Measurements from ENCODE around the gene CRACDL.

The CRACDL gene

DNA sequence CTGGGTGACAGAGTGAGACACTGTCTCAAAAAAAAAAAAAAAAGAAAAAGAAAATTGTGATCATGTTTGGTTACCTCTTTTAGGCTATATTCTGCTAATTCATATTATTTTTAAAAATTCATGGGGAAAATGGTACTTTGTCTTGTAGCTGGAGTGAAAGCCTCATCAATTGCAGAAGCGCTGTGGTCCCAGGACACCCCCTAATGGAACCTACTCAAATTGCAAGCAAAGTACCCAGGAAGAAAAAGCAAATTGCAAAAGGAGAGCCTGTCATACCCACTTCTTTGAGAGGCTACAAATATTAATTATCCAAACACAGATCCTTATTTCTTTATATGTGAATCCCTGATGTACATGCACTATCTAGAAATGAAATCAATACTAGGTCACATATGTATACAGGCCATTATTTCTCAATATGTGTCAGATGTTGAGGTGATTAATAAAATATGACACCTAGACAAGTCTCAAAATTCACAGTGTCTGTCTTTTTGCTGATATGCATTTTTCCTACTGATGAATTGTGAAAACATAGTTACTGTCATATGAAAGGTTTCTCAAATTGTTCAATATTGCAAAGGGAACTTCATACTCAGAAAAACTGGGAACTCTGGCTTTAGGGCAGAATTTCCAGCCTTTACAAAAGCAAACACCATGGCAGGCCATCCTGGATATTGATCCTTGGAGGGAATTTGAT, 12.6 kb downstream of the CRACDL start:
- CTCF ChIA-PET: no interaction called here
- TF ChIP-seq, protein P1, sequence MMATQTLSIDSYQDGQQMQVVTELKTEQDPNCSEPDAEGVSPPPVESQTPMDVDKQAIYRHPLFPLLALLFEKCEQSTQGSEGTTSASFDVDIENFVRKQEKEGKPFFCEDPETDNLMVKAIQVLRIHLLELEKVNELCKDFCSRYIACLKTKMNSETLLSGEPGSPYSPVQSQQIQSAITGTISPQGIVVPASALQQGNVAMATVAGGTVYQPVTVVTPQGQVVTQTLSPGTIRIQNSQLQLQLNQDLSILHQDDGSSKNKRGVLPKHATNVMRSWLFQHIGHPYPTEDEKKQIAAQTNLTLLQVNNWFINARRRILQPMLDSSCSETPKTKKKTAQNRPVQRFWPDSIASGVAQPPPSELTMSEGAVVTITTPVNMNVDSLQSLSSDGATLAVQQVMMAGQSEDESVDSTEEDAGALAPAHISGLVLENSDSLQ (IDR thresholded peaks at IDR 0.05): no peak
- TF ChIP-seq BHLHE40 (IDR thresholded peaks at IDR 0.05; ENCODE audit: borderline replicate concordance) (no peak), NFRKB (IDR thresholded peaks at IDR 0.05) (no peak), ELF4 (IDR thresholded peaks at IDR 0.05) (no peak), FOXM1 (IDR thresholded peaks at IDR 0.05; ENCODE audit: borderline replicate concordance) (no peak), ARNT (IDR thresholded peaks at IDR 0.05) (no peak), TARDBP (IDR thresholded peaks at IDR 0.05) (no peak), HDGF (IDR thresholded peaks at IDR 0.05; ENCODE audit: borderline replicate concordance) (no peak), SUZ12 (IDR thresholded peaks at IDR 0.05) (no peak), LEF1 (IDR thresholded peaks at IDR 0.05; ENCODE audit: borderline replicate concordance) (no peak), FOXA1 (IDR thresholded peaks at IDR 0.05) (no peak), L3MBTL2 (conservative IDR thresholded peaks at IDR 0.05) (no peak), CTBP1 (IDR thresholded peaks at IDR 0.05; ENCODE audit: borderline replicate concordance) (no peak), SP1 (IDR thresholded peaks at IDR 0.05) (no peak), ZNF384 (IDR thresholded peaks at IDR 0.05) (no peak), FOXK2 (IDR thresholded peaks at IDR 0.05) (no peak)
- no peak for DNase-seq (ENCODE audit: extremely low spot score)
- POLR2A ChIA-PET: no interaction called here

DNA sequence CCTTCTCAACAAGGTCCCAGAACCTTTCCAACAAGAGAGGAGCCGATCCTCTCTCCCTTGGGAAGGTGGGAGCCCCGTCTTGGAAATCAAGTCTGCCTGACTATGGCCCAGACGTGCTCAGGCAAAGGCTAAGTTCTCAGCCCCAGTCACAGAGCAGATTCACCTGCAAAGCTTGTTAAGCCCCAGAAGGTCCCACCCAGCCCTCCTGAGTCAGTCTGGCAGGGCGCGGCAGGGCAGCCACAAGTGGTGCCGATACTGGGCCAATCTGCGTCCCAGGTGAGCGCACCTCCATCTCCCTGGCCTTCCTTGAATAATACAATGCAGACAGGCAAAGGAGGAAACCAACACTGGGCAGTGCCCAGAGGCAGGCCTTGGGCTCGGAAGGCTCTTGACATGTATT, 15.0 kb downstream of the CRACDL start:
- TF ChIP-seq SP1 (IDR thresholded peaks at IDR 0.05) (no peak), HDGF (IDR thresholded peaks at IDR 0.05; ENCODE audit: borderline replicate concordance) (no peak), ZNF384 (IDR thresholded peaks at IDR 0.05) (no peak), FOXA1 (IDR thresholded peaks at IDR 0.05) (no peak), FOXK2 (IDR thresholded peaks at IDR 0.05) (no peak), FOXM1 (IDR thresholded peaks at IDR 0.05; ENCODE audit: borderline replicate concordance) (no peak)
- TF ChIP-seq, protein P1 (IDR thresholded peaks at IDR 0.05): no peak
- ChIA-PET CTCF (no interaction called here), POLR2A (no interaction called here)
- DNase-seq (ENCODE audit: extremely low spot score): no peak

DNA sequence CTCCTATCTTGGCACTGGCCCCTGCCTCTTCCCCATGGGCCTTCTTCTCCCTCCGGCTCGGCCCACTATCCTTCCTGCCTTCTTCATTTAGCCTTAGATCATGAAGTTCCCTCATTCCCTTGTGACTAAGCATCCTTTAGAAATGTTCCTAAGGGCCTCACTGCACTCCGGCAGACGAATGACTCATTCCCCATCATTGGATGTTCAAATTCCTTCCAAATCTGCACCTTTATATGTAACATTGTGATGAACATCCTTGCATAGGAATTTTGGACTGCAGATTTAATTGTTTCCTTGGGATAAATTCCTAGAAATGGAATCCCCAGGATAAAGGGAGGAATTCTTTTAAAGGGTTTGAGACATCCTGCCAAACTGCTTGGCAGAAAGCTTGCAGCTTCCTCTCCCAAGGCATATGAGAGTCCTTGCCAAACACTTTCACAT, 19.0 kb downstream of the CRACDL start:
- no peak for DNase-seq (ENCODE audit: extremely low spot score)
- POLR2A ChIA-PET: no interaction called here
- TF ChIP-seq SUZ12 (IDR thresholded peaks at IDR 0.05): no peak
- TF ChIP-seq FOXK2 (IDR thresholded peaks at IDR 0.05): no peak
- TF ChIP-seq BHLHE40 (IDR thresholded peaks at IDR 0.05; ENCODE audit: borderline replicate concordance): no peak
- no peak for TF ChIP-seq FOXM1 (IDR thresholded peaks at IDR 0.05; ENCODE audit: borderline replicate concordance)
- CTCF ChIA-PET: interaction anchor here (0.6 kb wide), 1 partner anchor 342 kb away, joined by 3 read pairs; no protein-coding TSS in a partner anchor

DNA sequence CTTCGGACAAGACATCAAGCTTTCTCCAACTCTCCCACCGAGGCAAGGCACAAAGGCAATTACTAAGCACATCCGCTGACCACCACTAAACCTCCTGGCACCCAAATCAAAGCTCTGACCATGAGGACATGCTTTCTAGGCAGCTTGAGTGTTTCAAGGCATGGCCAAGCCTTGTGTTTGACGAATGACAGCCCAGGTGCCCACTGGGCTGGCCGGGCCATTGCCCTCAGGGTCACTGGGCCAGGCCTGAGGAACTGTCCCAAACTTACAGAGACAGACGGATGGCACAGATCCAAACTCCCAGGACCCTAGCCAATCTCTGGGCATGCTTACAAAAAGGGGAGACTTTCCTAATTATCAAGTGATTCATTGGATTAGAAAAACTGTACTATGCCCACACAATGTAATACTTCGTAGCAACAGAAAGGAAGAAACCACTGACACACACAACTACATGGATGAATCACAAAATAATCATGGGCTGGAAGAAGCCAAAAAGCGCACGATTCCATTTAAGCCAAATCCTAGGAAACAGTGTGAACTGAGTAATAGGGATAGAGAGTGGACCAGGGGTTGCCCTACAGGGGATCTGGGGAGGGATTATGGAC, 20.2 kb downstream of the CRACDL start:
- TF ChIP-seq FOXA1 (IDR thresholded peaks at IDR 0.05) (no peak), SP1 (IDR thresholded peaks at IDR 0.05) (no peak), ARNT (IDR thresholded peaks at IDR 0.05) (no peak), CTBP1 (IDR thresholded peaks at IDR 0.05; ENCODE audit: borderline replicate concordance) (no peak), SUZ12 (IDR thresholded peaks at IDR 0.05) (no peak), BHLHE40 (IDR thresholded peaks at IDR 0.05; ENCODE audit: borderline replicate concordance) (no peak), L3MBTL2 (conservative IDR thresholded peaks at IDR 0.05) (no peak), TARDBP (IDR thresholded peaks at IDR 0.05) (no peak)
- CTCF ChIA-PET: no interaction called here
- no peak for DNase-seq (ENCODE audit: extremely low spot score)
- POLR2A ChIA-PET: no interaction called here

DNA sequence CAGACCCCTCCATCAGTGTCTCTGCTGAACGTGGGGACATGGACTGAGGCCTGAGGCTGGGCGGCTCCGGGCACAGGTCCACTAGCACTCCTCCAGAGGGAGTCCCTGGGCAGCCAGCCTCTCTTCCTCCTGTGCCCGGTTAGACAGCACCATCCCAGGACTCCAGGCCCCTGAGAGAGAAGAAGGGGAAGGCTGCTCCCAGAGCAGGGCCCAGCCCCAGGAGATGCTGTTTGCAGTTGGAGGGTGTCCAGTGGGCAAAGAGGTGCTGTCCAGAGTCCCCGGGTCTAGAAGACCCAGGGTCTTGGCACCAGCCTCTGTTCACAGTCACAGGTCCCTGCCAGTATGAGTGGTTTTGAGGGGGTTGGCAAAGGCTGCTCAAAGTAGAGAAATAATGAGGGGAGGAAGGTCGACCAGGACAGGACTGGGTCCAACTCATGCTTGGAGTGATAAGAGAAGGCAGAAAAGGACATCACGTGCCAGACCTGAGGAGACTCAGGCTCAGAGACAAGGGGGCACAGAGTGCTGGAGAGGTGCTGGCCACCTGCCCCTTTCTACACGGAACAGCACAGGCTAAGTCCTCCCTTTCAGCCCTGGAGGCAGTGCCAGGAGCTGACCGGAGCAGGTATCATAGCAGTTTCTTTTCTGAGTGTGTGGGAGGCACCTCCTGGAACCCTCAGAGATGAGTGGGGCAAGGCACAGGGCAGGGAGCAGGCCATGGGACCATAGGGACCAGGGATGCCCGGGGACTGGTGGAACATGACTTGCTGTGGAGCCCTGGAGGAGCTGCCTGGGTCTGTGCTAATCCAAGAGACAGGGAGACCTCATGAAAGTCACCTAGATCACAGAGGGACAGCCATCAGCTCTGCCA, 21.1 kb downstream of the CRACDL start:
- CTCF ChIA-PET: no interaction called here
- no peak for TF ChIP-seq LEF1 (IDR thresholded peaks at IDR 0.05; ENCODE audit: borderline replicate concordance)
- TF ChIP-seq BHLHE40 (IDR thresholded peaks at IDR 0.05; ENCODE audit: borderline replicate concordance): no peak
- TF ChIP-seq FOXM1 (IDR thresholded peaks at IDR 0.05; ENCODE audit: borderline replicate concordance): no peak
- TF ChIP-seq FOXK2 (IDR thresholded peaks at IDR 0.05): no peak
- TF ChIP-seq SUZ12 (IDR thresholded peaks at IDR 0.05): no peak
- no peak for TF ChIP-seq NFRKB (IDR thresholded peaks at IDR 0.05)
- TF ChIP-seq, protein P1 (IDR thresholded peaks at IDR 0.05): no peak
- TF ChIP-seq ELF4 (IDR thresholded peaks at IDR 0.05): no peak
- no peak for TF ChIP-seq HDGF (IDR thresholded peaks at IDR 0.05; ENCODE audit: borderline replicate concordance)
- no peak for TF ChIP-seq ARNT (IDR thresholded peaks at IDR 0.05)
- no peak for TF ChIP-seq L3MBTL2 (conservative IDR thresholded peaks at IDR 0.05)
- TF ChIP-seq FOXA1 (IDR thresholded peaks at IDR 0.05): no peak
- TF ChIP-seq CTBP1 (IDR thresholded peaks at IDR 0.05; ENCODE audit: borderline replicate concordance): no peak
- TF ChIP-seq TARDBP (IDR thresholded peaks at IDR 0.05): no peak
- DNase-seq (ENCODE audit: extremely low spot score): no peak
- POLR2A ChIA-PET: no interaction called here

All from HEK293T (cell line).